DMS53 treated with DMSO at 0.1 percent for 48 hours (cell line): Measurements from ENCODE around the gene PPIL3.
"Not testable (repeated sequence)": the region's sequence is repeated elsewhere in the genome, so short reads cannot be mapped to it uniquely, and the experiment has no call there.

Experiments used
- DNase-seq: peaks from one replicate; lab custom pipeline; 2025; ENCODE audit not compliant: unreplicated experiment; lab: John Stamatoyannopoulos, UW

PPIL3 gene

GRCh38 chr2:200888704-200889625 lies at the start of gene PPIL3, which contains the start of gene NIF3L1:
PPIL3 (minus strand) TSS chr2:200889077; CDS start chr2:200887615, 1,462 bp downstream.
NIF3L1 (plus strand) TSS chr2:200889371; CDS start chr2:200891944, 2,573 bp downstream.
- peak; percentile 98 for DNase-seq

GRCh38 chr2:200930947-200931626 lies 42.2 kb upstream of the PPIL3 start:
- no peak for DNase-seq

- DNase-seq, result no peak
Observed at GRCh38 chr2:200929334-200930249, 40.7 kb upstream of the PPIL3 start.

- DNase-seq, result no peak
Observed at GRCh38 chr2:200922439-200922838, 33.6 kb upstream of the PPIL3 start.

- no peak for DNase-seq
Observed at GRCh38 chr2:200913654-200914053, 24.8 kb upstream of the PPIL3 start.

GRCh38 chr2:200909958-200910357 lies 21.1 kb upstream of the PPIL3 start:
- DNase-seq, result no peak

- peak; percentile 74 for DNase-seq
Observed at GRCh38 chr2:200905618-200906296, 16.9 kb upstream of the PPIL3 start.

GRCh38 chr2:200901459-200902072 lies 12.7 kb upstream of the PPIL3 start:
- peak; percentile 90 for DNase-seq

- no peak for DNase-seq
Observed at GRCh38 chr2:200899482-200899881, 10.6 kb upstream of the PPIL3 start.

GRCh38 chr2:200881715-200882249 lies 7.1 kb downstream of the PPIL3 start:
- not testable (repeated sequence) for DNase-seq

- no peak for DNase-seq
Observed at GRCh38 chr2:200878289-200878880, 10.5 kb downstream of the PPIL3 start.

GRCh38 chr2:200877443-200877842 lies 11.4 kb downstream of the PPIL3 start:
- DNase-seq, result no peak

- DNase-seq, result no peak
Observed at GRCh38 chr2:200873560-200873959, 15.3 kb downstream of the PPIL3 start.

- no peak for DNase-seq
Observed at GRCh38 chr2:200871151-200871550, 17.7 kb downstream of the PPIL3 start.

- no peak for DNase-seq
Observed at GRCh38 chr2:200869014-200869413, 19.9 kb downstream of the PPIL3 start.

GRCh38 chr2:200864176-200865034 lies 24.5 kb downstream of the PPIL3 start, which contains the start of gene CLK1:
CLK1 (minus strand) TSS chr2:200864658; CDS start chr2:200861862, 2,796 bp downstream.
- DNase-seq, result peak; percentile 93

- no peak for DNase-seq
Observed at GRCh38 chr2:200863782-200864175, 25.1 kb downstream of the PPIL3 start.

GRCh38 chr2:200862532-200863000 lies 26.3 kb downstream of the PPIL3 start:
- DNase-seq, result no peak
